Measurements from ENCODE around the gene SLC38A6.

DNA sequence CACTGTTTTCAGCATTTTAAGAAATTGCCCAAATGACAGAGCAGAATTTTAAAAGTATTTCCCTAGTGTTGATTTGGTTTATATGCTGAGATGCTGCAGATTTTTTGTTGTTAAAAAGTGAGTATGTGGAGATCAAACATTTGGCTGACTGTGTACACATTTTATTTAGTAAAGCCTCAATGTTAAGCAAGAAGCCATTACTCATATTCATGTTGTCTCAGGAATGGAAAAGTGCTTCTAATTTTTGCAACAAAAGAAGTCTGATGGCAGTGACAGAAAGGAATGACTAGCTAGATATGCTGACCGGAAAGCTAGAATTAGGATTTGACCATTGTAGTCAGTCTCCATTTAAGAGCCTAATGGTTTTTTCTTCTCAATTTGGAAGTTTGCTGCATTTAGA, 22.5 kb downstream of the SLC38A6 start:
- TF ChIP-seq, protein P1, sequence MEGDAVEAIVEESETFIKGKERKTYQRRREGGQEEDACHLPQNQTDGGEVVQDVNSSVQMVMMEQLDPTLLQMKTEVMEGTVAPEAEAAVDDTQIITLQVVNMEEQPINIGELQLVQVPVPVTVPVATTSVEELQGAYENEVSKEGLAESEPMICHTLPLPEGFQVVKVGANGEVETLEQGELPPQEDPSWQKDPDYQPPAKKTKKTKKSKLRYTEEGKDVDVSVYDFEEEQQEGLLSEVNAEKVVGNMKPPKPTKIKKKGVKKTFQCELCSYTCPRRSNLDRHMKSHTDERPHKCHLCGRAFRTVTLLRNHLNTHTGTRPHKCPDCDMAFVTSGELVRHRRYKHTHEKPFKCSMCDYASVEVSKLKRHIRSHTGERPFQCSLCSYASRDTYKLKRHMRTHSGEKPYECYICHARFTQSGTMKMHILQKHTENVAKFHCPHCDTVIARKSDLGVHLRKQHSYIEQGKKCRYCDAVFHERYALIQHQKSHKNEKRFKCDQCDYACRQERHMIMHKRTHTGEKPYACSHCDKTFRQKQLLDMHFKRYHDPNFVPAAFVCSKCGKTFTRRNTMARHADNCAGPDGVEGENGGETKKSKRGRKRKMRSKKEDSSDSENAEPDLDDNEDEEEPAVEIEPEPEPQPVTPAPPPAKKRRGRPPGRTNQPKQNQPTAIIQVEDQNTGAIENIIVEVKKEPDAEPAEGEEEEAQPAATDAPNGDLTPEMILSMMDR (IDR thresholded peaks at IDR 0.05) = no peak
- no peak for TF ChIP-seq POLR2A (IDR thresholded peaks at IDR 0.05)

All from heart left ventricle (tissue), 13 donors.